ENCODE results near the gene MCTP1. TPM values are rescaled to one million over a fixed set of nuclear protein-coding genes. Genes with fewer than 3 reads are reported as not detected.

Gene MCTP1
- total RNA-seq, 4 donors from 2014 or later, result 5.4 to 22.1 (median 5.8) TPM

- no peaks in the 10 kb centered on the region for H3K36me3 ChIP-seq
- H3K4me1 ChIP-seq, result peaks cover 8 to 12% of the 10 kb centered on the region in 2 donors
- no peak for ATAC-seq
- H3K4me3 ChIP-seq, result no peak overlapping the region
- intact Hi-C loops (cut with DNase I; ENCODE audit: low total_unique reads), result no loop called here
- in situ Hi-C loops (cut with MboI; ENCODE audit: low sequenced_read_pairs in 4 of 4), result no loop called here
- no peak for DNase-seq
- no peaks in the 10 kb centered on the region for H3K27me3 ChIP-seq
- TF ChIP-seq POLR2A (IDR thresholded peaks at IDR 0.05), result no peak
- TF ChIP-seq, protein P1, sequence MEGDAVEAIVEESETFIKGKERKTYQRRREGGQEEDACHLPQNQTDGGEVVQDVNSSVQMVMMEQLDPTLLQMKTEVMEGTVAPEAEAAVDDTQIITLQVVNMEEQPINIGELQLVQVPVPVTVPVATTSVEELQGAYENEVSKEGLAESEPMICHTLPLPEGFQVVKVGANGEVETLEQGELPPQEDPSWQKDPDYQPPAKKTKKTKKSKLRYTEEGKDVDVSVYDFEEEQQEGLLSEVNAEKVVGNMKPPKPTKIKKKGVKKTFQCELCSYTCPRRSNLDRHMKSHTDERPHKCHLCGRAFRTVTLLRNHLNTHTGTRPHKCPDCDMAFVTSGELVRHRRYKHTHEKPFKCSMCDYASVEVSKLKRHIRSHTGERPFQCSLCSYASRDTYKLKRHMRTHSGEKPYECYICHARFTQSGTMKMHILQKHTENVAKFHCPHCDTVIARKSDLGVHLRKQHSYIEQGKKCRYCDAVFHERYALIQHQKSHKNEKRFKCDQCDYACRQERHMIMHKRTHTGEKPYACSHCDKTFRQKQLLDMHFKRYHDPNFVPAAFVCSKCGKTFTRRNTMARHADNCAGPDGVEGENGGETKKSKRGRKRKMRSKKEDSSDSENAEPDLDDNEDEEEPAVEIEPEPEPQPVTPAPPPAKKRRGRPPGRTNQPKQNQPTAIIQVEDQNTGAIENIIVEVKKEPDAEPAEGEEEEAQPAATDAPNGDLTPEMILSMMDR (IDR thresholded peaks at IDR 0.05 in 4 of 5, conservative IDR thresholded peaks at IDR 0.05 in 1 of 5), result no peak
- H3K27ac ChIP-seq, result no peak overlapping the region
- H3K9me3 ChIP-seq, result no peaks in the 10 kb centered on the region
Measured at GRCh38 chr5:94670726-94671125, 614.2 kb downstream of the MCTP1 start.

DNA sequence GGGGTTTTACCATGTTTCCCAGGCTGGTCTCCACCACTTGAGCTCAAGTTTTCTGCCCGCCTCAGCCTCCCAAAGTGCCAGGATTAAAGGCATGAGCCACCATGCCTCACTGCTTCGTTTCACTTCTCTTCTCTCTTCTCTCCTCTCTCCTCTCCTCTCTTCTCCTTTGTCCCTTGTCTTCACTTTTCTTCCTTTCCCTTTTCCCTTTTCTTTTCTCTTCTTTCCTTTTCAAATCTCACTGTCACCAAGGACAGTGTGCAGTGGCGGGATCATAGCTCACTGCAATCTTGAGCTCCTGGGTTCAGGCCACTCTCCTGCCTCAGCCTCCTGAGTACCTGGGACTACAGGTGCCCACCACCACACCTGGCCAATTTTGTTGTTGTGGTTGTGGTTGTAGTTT is 617.0 kb downstream of the MCTP1 start:
- no peaks in the 10 kb centered on the region for H3K9me3 ChIP-seq
- no peaks in the 10 kb centered on the region for H3K4me1 ChIP-seq
- no peaks in the 10 kb centered on the region for H3K27me3 ChIP-seq
- no peak for TF ChIP-seq POLR2A (IDR thresholded peaks at IDR 0.05)
- TF ChIP-seq, protein P1 (IDR thresholded peaks at IDR 0.05 in 4 of 5, conservative IDR thresholded peaks at IDR 0.05 in 1 of 5), result no peak
- DNase-seq (no peak), ATAC-seq (no peak)
- in situ Hi-C loops (cut with MboI; ENCODE audit: low sequenced_read_pairs in 4 of 4) (no loop called here), intact Hi-C loops (cut with DNase I; ENCODE audit: low total_unique reads) (no loop called here)
- no peak overlapping the region for H3K4me3 ChIP-seq
- H3K27ac ChIP-seq, result no peak overlapping the region
- no peaks in the 10 kb centered on the region for H3K36me3 ChIP-seq

- Histone ChIP-seq H3K27me3 (no peaks in the 10 kb centered on the region), H3K4me1 (no peaks in the 10 kb centered on the region), H3K36me3 (peaks cover 0 to 7% of the 10 kb centered on the region in 2 donors), H3K9me3 (no peaks in the 10 kb centered on the region), H3K27ac (no peak overlapping the region), H3K4me3 (no peak overlapping the region)
- TF ChIP-seq POLR2A (IDR thresholded peaks at IDR 0.05), result no peak
- TF ChIP-seq, protein P1 (IDR thresholded peaks at IDR 0.05 in 4 of 5, conservative IDR thresholded peaks at IDR 0.05 in 1 of 5), result no peak
- in situ Hi-C loops (cut with MboI; ENCODE audit: low sequenced_read_pairs in 4 of 4), result no loop called here
- intact Hi-C loops (cut with DNase I; ENCODE audit: low total_unique reads), result no loop called here
- no peak for DNase-seq
- ATAC-seq, result no peak
Measured at GRCh38 chr5:94661086-94661485, 623.8 kb downstream of the MCTP1 start.

- H3K4me1 ChIP-seq, result no peaks in the 10 kb centered on the region
- no peaks in the 10 kb centered on the region for H3K27me3 ChIP-seq
- ATAC-seq, result no peak
- no peaks in the 10 kb centered on the region for H3K9me3 ChIP-seq
- H3K27ac ChIP-seq, result no peak overlapping the region
- in situ Hi-C loops (cut with MboI; ENCODE audit: low sequenced_read_pairs in 4 of 4) (no loop called here), intact Hi-C loops (cut with DNase I; ENCODE audit: low total_unique reads) (no loop called here)
- peaks cover 0 to 7% of the 10 kb centered on the region in 2 donors for H3K36me3 ChIP-seq
- TF ChIP-seq, protein P1 (IDR thresholded peaks at IDR 0.05 in 4 of 5, conservative IDR thresholded peaks at IDR 0.05 in 1 of 5), result no peak
- no peak for TF ChIP-seq POLR2A (IDR thresholded peaks at IDR 0.05)
- DNase-seq, result no peak
- H3K4me3 ChIP-seq, result no peak overlapping the region
Measured at GRCh38 chr5:94660506-94660905, 624.4 kb downstream of the MCTP1 start.

DNA sequence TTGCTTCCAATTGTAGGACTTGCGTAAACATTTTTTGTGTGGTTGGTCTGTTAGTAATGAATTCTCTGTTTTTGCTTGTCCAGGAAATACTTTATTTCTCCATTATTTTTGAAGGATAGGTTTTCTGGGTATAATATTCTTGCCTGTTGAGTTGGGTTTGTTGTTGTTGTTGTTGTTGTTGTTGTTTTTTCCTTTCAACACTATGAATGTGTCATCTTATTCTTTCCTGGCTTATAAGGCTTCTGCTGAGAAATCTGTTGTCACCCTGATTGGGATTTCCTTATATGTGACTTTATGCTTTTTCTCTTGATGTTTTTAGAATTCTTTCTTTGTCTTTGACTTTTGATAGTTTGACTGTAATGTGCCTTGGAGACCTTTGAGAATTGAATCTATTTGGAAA is 626.6 kb downstream of the MCTP1 start:
- Histone ChIP-seq H3K27me3 (no peaks in the 10 kb centered on the region), H3K9me3 (no peaks in the 10 kb centered on the region), H3K27ac (no peak overlapping the region), H3K36me3 (peaks cover 0 to 15% of the 10 kb centered on the region in 2 donors), H3K4me1 (no peaks in the 10 kb centered on the region), H3K4me3 (no peak overlapping the region)
- ATAC-seq (no peak), DNase-seq (no peak)
- intact Hi-C loops (cut with DNase I; ENCODE audit: low total_unique reads), result no loop called here
- in situ Hi-C loops (cut with MboI; ENCODE audit: low sequenced_read_pairs in 4 of 4), result no loop called here
- no peak for TF ChIP-seq POLR2A (IDR thresholded peaks at IDR 0.05)
- TF ChIP-seq, protein P1 (IDR thresholded peaks at IDR 0.05 in 4 of 5, conservative IDR thresholded peaks at IDR 0.05 in 1 of 5), result no peak
